Cardiac muscle cell (in vitro differentiated cells and primary cell): ENCODE measurements around the gene NOL3. TPM values are rescaled to one million over a fixed set of nuclear protein-coding genes. Genes with fewer than 3 reads are reported as not detected.

Experiments
- DNase-seq, 2 donors: peaks; one replicate each; pipeline versions ENCODE4 v3.0.0 to v3.0.0-alpha.2; 2010 to 2017; ENCODE audit warnings: low read depth in 1 of 2, low spot score in 1 of 2
- H3K27ac ChIP-seq: fragments of 200-600 bp; sonication (generic); 2 replicates; pipeline ENCODE4 v1.5.1; 2016
- H3K27me3 ChIP-seq: fragments of 200-600 bp; sonication (generic); 2 replicates; pipeline ENCODE4 v1.6.0; 2016; ENCODE audit warnings: control low read depth
- H3K36me3 ChIP-seq: fragments of 200-600 bp; sonication (generic); 2 replicates; pipeline ENCODE4 v1.5.1; 2016; ENCODE audit warnings: control low read depth
- H3K4me1 ChIP-seq: fragments of 200-600 bp; sonication (generic); 2 replicates; pipeline ENCODE4 v1.8.1; 2017; ENCODE audit warnings: low read depth, mild to moderate bottlenecking, mixed run types
- H3K4me3 ChIP-seq: fragments of 200-600 bp; sonication (generic); 2 replicates; pipeline ENCODE4 v1.5.1; 2016; ENCODE audit warnings: mild to moderate bottlenecking
- H3K9me3 ChIP-seq: fragments of 200-600 bp; sonication (generic); 2 replicates; pipeline ENCODE4 v1.5.1; 2017; ENCODE audit warnings: low read depth, mild to moderate bottlenecking, control low read depth
- polyA plus RNA-seq: library from polyadenylated mRNA; unstranded; fragments of >200 nt; fragmentation: Nextera tagmentation; extraction: Ambion mirVana; gene quantifications from 2 replicates; pipeline ENCODE4 v1.2.1, GENCODE V29; 2016
- total RNA-seq: library from RNA; depleted of rRNA; stranded (reverse); fragments of >200 nt; gene quantifications from 2 replicates; pipeline ENCODE4 v1.2.3, GENCODE V29; 2016
- TF ChIP-seq, protein P1 (sequence below): IDR thresholded peaks from 2 replicates; pipeline ENCODE4 v1.5.1; 2012; ENCODE audit warnings: low read depth, mild to moderate bottlenecking, low read length

Gene NOL3
- total and polyA plus RNA-seq, 2 experiments from 2014 or later = 31.1 to 40.6 TPM

- DNase-seq = no peak
- TF ChIP-seq, protein P1, sequence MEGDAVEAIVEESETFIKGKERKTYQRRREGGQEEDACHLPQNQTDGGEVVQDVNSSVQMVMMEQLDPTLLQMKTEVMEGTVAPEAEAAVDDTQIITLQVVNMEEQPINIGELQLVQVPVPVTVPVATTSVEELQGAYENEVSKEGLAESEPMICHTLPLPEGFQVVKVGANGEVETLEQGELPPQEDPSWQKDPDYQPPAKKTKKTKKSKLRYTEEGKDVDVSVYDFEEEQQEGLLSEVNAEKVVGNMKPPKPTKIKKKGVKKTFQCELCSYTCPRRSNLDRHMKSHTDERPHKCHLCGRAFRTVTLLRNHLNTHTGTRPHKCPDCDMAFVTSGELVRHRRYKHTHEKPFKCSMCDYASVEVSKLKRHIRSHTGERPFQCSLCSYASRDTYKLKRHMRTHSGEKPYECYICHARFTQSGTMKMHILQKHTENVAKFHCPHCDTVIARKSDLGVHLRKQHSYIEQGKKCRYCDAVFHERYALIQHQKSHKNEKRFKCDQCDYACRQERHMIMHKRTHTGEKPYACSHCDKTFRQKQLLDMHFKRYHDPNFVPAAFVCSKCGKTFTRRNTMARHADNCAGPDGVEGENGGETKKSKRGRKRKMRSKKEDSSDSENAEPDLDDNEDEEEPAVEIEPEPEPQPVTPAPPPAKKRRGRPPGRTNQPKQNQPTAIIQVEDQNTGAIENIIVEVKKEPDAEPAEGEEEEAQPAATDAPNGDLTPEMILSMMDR = no peak
- no peaks in the 10 kb centered on the region for H3K36me3 ChIP-seq
- no peaks in the 10 kb centered on the region for H3K9me3 ChIP-seq
- peaks cover 5% of the 10 kb centered on the region for H3K4me1 ChIP-seq
- no peak overlapping the region for H3K27ac ChIP-seq
- H3K4me3 ChIP-seq = no peak overlapping the region
- peaks cover 36% of the 10 kb centered on the region for H3K27me3 ChIP-seq
These were observed 6.3 kb downstream of the NOL3 start for GRCh38 chr16:67176662-67177061.

GRCh38 chr16:67177743-67178699, 7.7 kb downstream of the NOL3 start:
- Histone ChIP-seq H3K9me3 (no peaks in the 10 kb centered on the region), H3K36me3 (no peaks in the 10 kb centered on the region), H3K4me3 (peak overlapping the region; percentile 16), H3K4me1 (peaks cover 7% of the 10 kb centered on the region), H3K27me3 (peaks cover 35% of the 10 kb centered on the region), H3K27ac (no peak overlapping the region)
- peak; percentile 70 to 73 for DNase-seq
- TF ChIP-seq, protein P1 = no peak

GRCh38 chr16:67179421-67180080, 9.2 kb downstream of the NOL3 start:
- Histone ChIP-seq H3K27me3 (peaks cover 33% of the 10 kb centered on the region), H3K36me3 (no peaks in the 10 kb centered on the region), H3K4me3 (no peak overlapping the region), H3K9me3 (no peaks in the 10 kb centered on the region), H3K4me1 (peaks cover 6% of the 10 kb centered on the region), H3K27ac (no peak overlapping the region)
- TF ChIP-seq, protein P1 = no peak
- no peak for DNase-seq

- no peak overlapping the region for H3K4me3 ChIP-seq
- no peak overlapping the region for H3K27ac ChIP-seq
- H3K9me3 ChIP-seq = no peaks in the 10 kb centered on the region
- no peak for DNase-seq
- H3K4me1 ChIP-seq = peaks cover 4% of the 10 kb centered on the region
- TF ChIP-seq, protein P1 = no peak
- H3K27me3 ChIP-seq = peaks cover 33% of the 10 kb centered on the region
- no peaks in the 10 kb centered on the region for H3K36me3 ChIP-seq
These were observed 9.8 kb downstream of the NOL3 start for GRCh38 chr16:67180166-67180565.

DNA sequence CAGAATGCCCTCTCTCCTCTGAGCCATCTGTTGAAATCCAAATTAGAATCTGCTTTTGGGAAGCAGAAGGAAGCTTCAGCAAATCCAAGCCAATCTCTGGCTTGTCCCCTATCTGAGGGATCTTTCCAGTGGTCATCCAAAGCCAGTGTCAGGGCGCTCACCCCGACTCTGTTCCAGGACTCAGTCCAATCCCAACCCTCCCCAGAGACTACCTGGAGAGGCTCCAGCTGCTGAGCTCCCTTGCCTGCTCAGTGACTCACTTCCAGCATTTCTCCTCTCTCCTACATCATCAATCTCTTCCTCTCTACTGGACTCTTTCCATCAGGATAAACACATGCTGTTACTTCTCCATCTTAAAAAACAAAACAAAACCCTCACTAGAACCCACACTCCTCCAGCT, 11.0 kb downstream of the NOL3 start:
- Histone ChIP-seq H3K4me1 (peaks cover 4% of the 10 kb centered on the region), H3K27me3 (peaks cover 27% of the 10 kb centered on the region), H3K36me3 (no peaks in the 10 kb centered on the region), H3K4me3 (no peak overlapping the region), H3K9me3 (no peaks in the 10 kb centered on the region), H3K27ac (no peak overlapping the region)
- peak in 1 of 2 donors; percentile 89 for DNase-seq
- TF ChIP-seq, protein P1 = no peak
